Spleen (tissue), 7 donors: Measurements from ENCODE around the gene NEDD4L.

Source experiments
- POLR2AphosphoS5 ChIP-seq, 3 donors: sonication (generic); formaldehyde crosslinking; IDR thresholded peaks; one replicate each; pipeline ENCODE4 v1.5.1; 2017; ENCODE audit warnings: antibody characterized with exemption in 3 of 3
- TF ChIP-seq, protein P1 (sequence below), 11 experiments: fragments of 200-600 bp in 7 of 11; fragments of 450-650 bp in 4 of 11; sonication (generic) in 4 of 11; IDR thresholded peaks in 8 of 11; conservative IDR thresholded peaks in 3 of 11; 1 replicate in 7 of 11; 2 replicates in 4 of 11; pipeline versions ENCODE4 v1.4.0 to v1.8.0; 2016 to 2021; ENCODE audit warnings: antibody characterized with exemption in 11 of 11, inconsistent platforms in 4 of 11, mild to moderate bottlenecking in 1 of 11
- donor health status: DM: no; HTN: no; CAD: no; lungs with moderate emphysema.
- donor health status: DM: no; HTN: no; CAD: no.
- donor health status: DM: no; HTN: no; CAD: no.

DNA sequence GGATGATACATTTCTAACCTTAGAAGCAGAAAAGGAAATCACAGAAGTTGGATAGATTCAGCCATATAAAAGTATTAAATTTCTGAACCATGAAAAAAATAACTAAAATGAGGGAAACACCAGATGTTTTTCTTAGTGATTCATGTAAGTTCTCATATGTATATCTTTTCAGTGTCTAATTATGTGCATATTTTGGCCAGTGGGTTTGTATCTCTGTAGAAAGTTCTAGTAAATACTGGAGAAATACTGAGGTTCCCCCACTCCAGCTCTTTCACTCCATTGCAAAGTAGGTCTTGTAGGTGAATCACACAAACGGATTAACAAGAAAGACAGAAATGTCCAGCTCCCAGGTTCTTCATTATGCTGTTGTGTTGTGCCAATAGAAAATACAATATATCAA, 222.3 kb downstream of the NEDD4L start:
- TF ChIP-seq, protein P1, sequence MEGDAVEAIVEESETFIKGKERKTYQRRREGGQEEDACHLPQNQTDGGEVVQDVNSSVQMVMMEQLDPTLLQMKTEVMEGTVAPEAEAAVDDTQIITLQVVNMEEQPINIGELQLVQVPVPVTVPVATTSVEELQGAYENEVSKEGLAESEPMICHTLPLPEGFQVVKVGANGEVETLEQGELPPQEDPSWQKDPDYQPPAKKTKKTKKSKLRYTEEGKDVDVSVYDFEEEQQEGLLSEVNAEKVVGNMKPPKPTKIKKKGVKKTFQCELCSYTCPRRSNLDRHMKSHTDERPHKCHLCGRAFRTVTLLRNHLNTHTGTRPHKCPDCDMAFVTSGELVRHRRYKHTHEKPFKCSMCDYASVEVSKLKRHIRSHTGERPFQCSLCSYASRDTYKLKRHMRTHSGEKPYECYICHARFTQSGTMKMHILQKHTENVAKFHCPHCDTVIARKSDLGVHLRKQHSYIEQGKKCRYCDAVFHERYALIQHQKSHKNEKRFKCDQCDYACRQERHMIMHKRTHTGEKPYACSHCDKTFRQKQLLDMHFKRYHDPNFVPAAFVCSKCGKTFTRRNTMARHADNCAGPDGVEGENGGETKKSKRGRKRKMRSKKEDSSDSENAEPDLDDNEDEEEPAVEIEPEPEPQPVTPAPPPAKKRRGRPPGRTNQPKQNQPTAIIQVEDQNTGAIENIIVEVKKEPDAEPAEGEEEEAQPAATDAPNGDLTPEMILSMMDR (IDR thresholded peaks at IDR 0.05 in 8 of 11, conservative IDR thresholded peaks at IDR 0.05 in 3 of 11) = no peak
- no peak for TF ChIP-seq POLR2AphosphoS5 (IDR thresholded peaks at IDR 0.05)
